ENCODE results near the gene YIPF5. TPM values are rescaled to one million over a fixed set of nuclear protein-coding genes. Genes with fewer than 3 reads are reported as not detected.

YIPF5 gene
- total and polyA plus RNA-seq, 9 donors: 15.9 to 46.2 (median 35.4) TPM

GRCh38 chr5:144177548-144177947, 7.1 kb upstream of the YIPF5 start:
- H3K4me3 ChIP-seq: no peak overlapping the region
- no peaks in the 10 kb centered on the region for H3K27me3 ChIP-seq
- H3K4me1 ChIP-seq (ENCODE audit: insufficient read depth): no peaks in the 10 kb centered on the region
- intact Hi-C loops (cut with DNase I): no loop called here
- no peak overlapping the region for H3K27ac ChIP-seq
- no peaks in the 10 kb centered on the region for H3K9me3 ChIP-seq
- no peak for TF ChIP-seq POLR2A (IDR thresholded peaks at IDR 0.05)
- no peak for TF ChIP-seq EP300 (IDR thresholded peaks at IDR 0.05)
- TF ChIP-seq CTCF (IDR thresholded peaks at IDR 0.05): no peak
- no peaks in the 10 kb centered on the region for H3K36me3 ChIP-seq
- WGBS, 3 donors: 77 to 78% (median 77%) methylated on average over 3 of the region's 3 CpGs
- no peak for DNase-seq

GRCh38 chr5:144173766-144174165, 3.3 kb upstream of the YIPF5 start:
- H3K9me3 ChIP-seq: no peaks in the 10 kb centered on the region
- no peaks in the 10 kb centered on the region for H3K27me3 ChIP-seq
- H3K4me3 ChIP-seq: no peak overlapping the region
- H3K36me3 ChIP-seq: no peaks in the 10 kb centered on the region
- intact Hi-C loops (cut with DNase I): no loop called here
- DNase-seq: no peak
- WGBS, 3 donors: 20 to 30% (median 24%) methylated on average over 3 of the region's 3 CpGs
- H3K4me1 ChIP-seq (ENCODE audit: insufficient read depth): peaks cover 1% of the 10 kb centered on the region
- no peak overlapping the region for H3K27ac ChIP-seq
- TF ChIP-seq EP300 (IDR thresholded peaks at IDR 0.05) (no peak), CTCF (IDR thresholded peaks at IDR 0.05) (no peak)

GRCh38 chr5:144169904-144170275, 569 bp downstream of the YIPF5 start:
- Histone ChIP-seq H3K4me3 (peak overlapping the region; percentile 59), H3K36me3 (no peaks in the 10 kb centered on the region), H3K9me3 (no peaks in the 10 kb centered on the region), H3K27me3 (no peaks in the 10 kb centered on the region), H3K27ac (peak overlapping the region in 1 of 2 donors; percentile 26), H3K4me1 (ENCODE audit: insufficient read depth) (peaks cover 3% of the 10 kb centered on the region)
- 1% methylated on average over 12 of the region's 12 CpGs for WGBS, 3 donors
- no peak for DNase-seq
- TF ChIP-seq CTCF (IDR thresholded peaks at IDR 0.05) (no peak), POLR2A (IDR thresholded peaks at IDR 0.05) (no peak), EP300 (IDR thresholded peaks at IDR 0.05) (no peak)
- intact Hi-C loops (cut with DNase I): no loop called here

GRCh38 chr5:144167998-144168397, 2.5 kb downstream of the YIPF5 start:
- Histone ChIP-seq H3K27me3 (no peaks in the 10 kb centered on the region), H3K4me1 (ENCODE audit: insufficient read depth) (peaks cover 3% of the 10 kb centered on the region), H3K4me3 (no peak overlapping the region), H3K27ac (no peak overlapping the region), H3K36me3 (no peaks in the 10 kb centered on the region), H3K9me3 (no peaks in the 10 kb centered on the region)
- DNase-seq: no peak
- intact Hi-C loops (cut with DNase I): no loop called here
- TF ChIP-seq CTCF (IDR thresholded peaks at IDR 0.05) (no peak), EP300 (IDR thresholded peaks at IDR 0.05) (no peak), POLR2A (IDR thresholded peaks at IDR 0.05) (no peak)
- 71 to 74% (median 73%) methylated on average over 3 of the region's 3 CpGs for WGBS, 3 donors

- Histone ChIP-seq H3K36me3 (no peaks in the 10 kb centered on the region), H3K9me3 (no peaks in the 10 kb centered on the region), H3K27ac (no peak overlapping the region), H3K4me1 (ENCODE audit: insufficient read depth) (peaks cover 3% of the 10 kb centered on the region), H3K27me3 (no peaks in the 10 kb centered on the region), H3K4me3 (no peak overlapping the region)
- DNase-seq: no peak
- TF ChIP-seq POLR2A (IDR thresholded peaks at IDR 0.05) (no peak), EP300 (IDR thresholded peaks at IDR 0.05) (no peak), CTCF (IDR thresholded peaks at IDR 0.05) (no peak)
- WGBS, 3 donors: 49 to 64% (median 55%) methylated on average over 1 of the region's 1 CpG
- intact Hi-C loops (cut with DNase I): no loop called here
These were observed 3.8 kb downstream of the YIPF5 start for GRCh38 chr5:144166696-144167095.

All from ovary (tissue), 9 donors.